Activated naive CD4-positive, alpha-beta T cell treated with anti-CD3 and anti-CD28 coated beads, Interleukin-2, amount 10 ng/mL, durations not matched to agents 5 hours and 36 hours (primary cell): Measurements from ENCODE around the gene HLA-DQB2. TPM values are rescaled to one million over a fixed set of nuclear protein-coding genes. Genes with fewer than 3 reads are reported as not detected.

Experiments used
- microRNA-seq: library from miRNA; unstranded; fragments of <30 nt; microRNA quantifications from one replicate; pipeline ENCODE4 v1.2.0, GENCODE V29; 2022; ENCODE audit warnings: borderline microRNAs expressed, borderline replicate concordance
- total RNA-seq, 2 experiments: library from RNA; stranded (reverse); gene quantifications; one replicate each; pipeline ENCODE4 v1.2.3, GENCODE V29; 2021

Gene HLA-DQB2
- total RNA-seq: not detected

DNA sequence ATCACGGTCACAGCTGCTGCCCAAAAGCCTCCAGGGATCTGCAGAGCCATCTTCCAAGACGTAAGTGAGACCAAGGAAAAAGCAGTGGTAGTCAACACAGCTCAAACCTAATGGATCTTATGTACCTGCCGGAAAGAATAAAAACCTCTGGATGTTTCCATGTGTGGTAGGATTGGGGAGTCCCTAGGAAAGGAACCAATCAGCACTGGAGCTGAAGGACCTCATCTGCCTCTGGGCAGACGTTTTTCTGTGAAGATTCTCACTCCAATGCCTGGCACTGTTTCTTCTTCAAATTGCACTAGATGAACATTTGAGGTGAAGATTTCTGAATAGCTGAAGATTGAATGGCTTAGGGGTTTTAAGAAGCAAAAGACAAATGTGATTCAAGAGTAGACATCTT, at the start of gene HLA-DQB2:
HLA-DQB2 (minus strand) TSS at position 112 of the 400 bp plus-strand sequence; CDS start at position 50, 62 bp downstream.

GRCh38 chr6:32741031-32741960, 22.0 kb downstream of the HLA-DQB2 start, which contains the start of gene HLA-DQA2:
Gene HLA-DQA2 (plus strand): TSS chr6:32741391. CDS start chr6:32741444, 53 bp downstream.

Small RNA genes within 50 kb of the gene (microRNA-seq; reads per million reads assigned to microRNA genes)
- gene MIR3135B: not detected

Other genes starting within 250 kb of the HLA-DQB2 start
- 1 to 10 TPM; 2.9 to 3.7 TPM for gene HLA-DRB5, start 233.2 kb downstream of the HLA-DQB2 start, total RNA-seq
- 10 to 100 TPM; 36.3 to 37.0 TPM for gene HLA-DRB1, start 173.7 kb downstream of the HLA-DQB2 start, total RNA-seq
- gene HLA-DQA1, start 126.1 kb downstream of the HLA-DQB2 start, total RNA-seq: 1 to 10 TPM; 6.1 to 8.8 TPM
- gene HLA-DQB1, start 96.9 kb downstream of the HLA-DQB2 start, total RNA-seq: 10 to 100 TPM; 40.9 to 45.0 TPM
- gene HLA-DQA2, start 22.1 kb downstream of the HLA-DQB2 start, total RNA-seq: not detected
- gene HLA-DOB, start 53.5 kb upstream of the HLA-DQB2 start, total RNA-seq: 1 to 10 TPM; 1.4 to 2.2 TPM
- 100 to 1,000 TPM; 170 TPM for gene TAP2, start 75.2 kb upstream of the HLA-DQB2 start, total RNA-seq
- gene PSMB8, start 80.5 kb upstream of the HLA-DQB2 start, total RNA-seq: 100 to 1,000 TPM; 290 to 315 TPM
- 100 to 1,000 TPM; 346 to 366 TPM for gene TAP1, start 90.2 kb upstream of the HLA-DQB2 start, total RNA-seq
- 100 to 1,000 TPM; 264 to 271 TPM for gene PSMB9, start 90.7 kb upstream of the HLA-DQB2 start, total RNA-seq
- gene HLA-DMB, start 177.5 kb upstream of the HLA-DQB2 start, total RNA-seq: 1 to 10 TPM; 9.2 to 9.6 TPM
- gene HLA-DMA, start 189.6 kb upstream of the HLA-DQB2 start, total RNA-seq: 10 to 100 TPM; 23.9 to 26.2 TPM
- gene BRD2, start 205.1 kb upstream of the HLA-DQB2 start, total RNA-seq: 100 to 1,000 TPM; 272 to 275 TPM
- 1 to 10 TPM; 1.2 to 2.9 TPM for gene HLA-DOA, start 246.1 kb upstream of the HLA-DQB2 start, total RNA-seq